ENCODE measurements around the gene PRSS21.

Gene PRSS21

GRCh38 chr16:2821487-2822157 is 4.6 kb downstream of the PRSS21 start:
- H3K27ac Mint-ChIP-seq = no peak overlapping the region
- no peak for ATAC-seq (ENCODE audit: low read depth)
- DNase-seq (ENCODE audit: low spot score in 2 of 2) = no peak

GRCh38 chr16:2822158-2822495 is 5.1 kb downstream of the PRSS21 start:
- Mint-ChIP-seq H3K27me3 (peaks cover 2% of the 10 kb centered on the region), H3K27ac (no peak overlapping the region), H3K36me3 (no peaks in the 10 kb centered on the region), H3K4me3 (no peak overlapping the region), H3K4me1 (no peaks in the 10 kb centered on the region), H3K9me3 (no peaks in the 10 kb centered on the region)
- DNase-seq (ENCODE audit: low spot score in 2 of 2) = no peak
- no peak for ATAC-seq (ENCODE audit: low read depth)

More at GRCh38 chr16:2821487-2822157, 4.6 kb downstream of the PRSS21 start:
- peaks cover 2% of the 10 kb centered on the region for H3K27me3 Mint-ChIP-seq
- H3K4me1 Mint-ChIP-seq = no peaks in the 10 kb centered on the region
- H3K9me3 Mint-ChIP-seq = no peaks in the 10 kb centered on the region
- H3K36me3 Mint-ChIP-seq = no peaks in the 10 kb centered on the region
- no peak overlapping the region for H3K4me3 Mint-ChIP-seq

- ATAC-seq (ENCODE audit: low read depth) = no peak
- H3K27ac Mint-ChIP-seq = no peak overlapping the region
- no peak for DNase-seq (ENCODE audit: low spot score in 2 of 2)
- no peak overlapping the region for H3K4me3 Mint-ChIP-seq
- H3K4me1 Mint-ChIP-seq = no peaks in the 10 kb centered on the region
- no peaks in the 10 kb centered on the region for H3K9me3 Mint-ChIP-seq
- H3K27me3 Mint-ChIP-seq = peaks cover 2% of the 10 kb centered on the region
- no peaks in the 10 kb centered on the region for H3K36me3 Mint-ChIP-seq
Measured at GRCh38 chr16:2822496-2822895, 5.5 kb downstream of the PRSS21 start.

GRCh38 chr16:2824626-2825025 is 7.6 kb downstream of the PRSS21 start:
- DNase-seq (ENCODE audit: low spot score in 2 of 2) (no peak), ATAC-seq (ENCODE audit: low read depth) (no peak)
- Mint-ChIP-seq H3K4me3 (no peak overlapping the region), H3K27me3 (peaks cover 10% of the 10 kb centered on the region), H3K9me3 (no peaks in the 10 kb centered on the region), H3K27ac (no peak overlapping the region), H3K4me1 (no peaks in the 10 kb centered on the region), H3K36me3 (no peaks in the 10 kb centered on the region)

GRCh38 chr16:2825049-2825742 is 8.2 kb downstream of the PRSS21 start:
- DNase-seq (ENCODE audit: low spot score in 2 of 2) = no peak
- Mint-ChIP-seq H3K9me3 (no peaks in the 10 kb centered on the region), H3K27ac (no peak overlapping the region), H3K27me3 (peaks cover 10% of the 10 kb centered on the region), H3K36me3 (no peaks in the 10 kb centered on the region), H3K4me3 (no peak overlapping the region), H3K4me1 (no peaks in the 10 kb centered on the region)
- no peak for ATAC-seq (ENCODE audit: low read depth)

GRCh38 chr16:2825906-2826305 is 8.9 kb downstream of the PRSS21 start:
- H3K36me3 Mint-ChIP-seq = no peaks in the 10 kb centered on the region
- H3K4me1 Mint-ChIP-seq = no peaks in the 10 kb centered on the region
- no peak overlapping the region for H3K27ac Mint-ChIP-seq
- peaks cover 12% of the 10 kb centered on the region for H3K27me3 Mint-ChIP-seq
- no peak overlapping the region for H3K4me3 Mint-ChIP-seq
- DNase-seq (ENCODE audit: low spot score in 2 of 2) (no peak), ATAC-seq (ENCODE audit: low read depth) (no peak)
- H3K9me3 Mint-ChIP-seq = no peaks in the 10 kb centered on the region

- DNase-seq (ENCODE audit: low spot score in 2 of 2) = no peak
- H3K4me1 Mint-ChIP-seq = no peaks in the 10 kb centered on the region
Measured at GRCh38 chr16:2826591-2827373, 9.7 kb downstream of the PRSS21 start.

GRCh38 chr16:2827374-2827791 is 10.3 kb downstream of the PRSS21 start:
- no peaks in the 10 kb centered on the region for H3K4me1 Mint-ChIP-seq

More at GRCh38 chr16:2826591-2827373, 9.7 kb downstream of the PRSS21 start:
- Mint-ChIP-seq H3K36me3 (no peaks in the 10 kb centered on the region), H3K4me3 (no peak overlapping the region), H3K9me3 (no peaks in the 10 kb centered on the region), H3K27ac (no peak overlapping the region), H3K27me3 (peaks cover 15% of the 10 kb centered on the region)
- no peak for ATAC-seq (ENCODE audit: low read depth)

GRCh38 chr16:2827831-2828520 is 10.9 kb downstream of the PRSS21 start:
- Mint-ChIP-seq H3K9me3 (no peaks in the 10 kb centered on the region), H3K36me3 (no peaks in the 10 kb centered on the region), H3K27ac (no peak overlapping the region), H3K4me1 (no peaks in the 10 kb centered on the region), H3K4me3 (no peak overlapping the region), H3K27me3 (peaks cover 21% of the 10 kb centered on the region)
- ATAC-seq (ENCODE audit: low read depth) = no peak
- DNase-seq (ENCODE audit: low spot score in 2 of 2) = no peak

More at GRCh38 chr16:2827374-2827791, 10.3 kb downstream of the PRSS21 start:
- H3K27me3 Mint-ChIP-seq = peaks cover 15% of the 10 kb centered on the region
- no peaks in the 10 kb centered on the region for H3K9me3 Mint-ChIP-seq
- DNase-seq (ENCODE audit: low spot score in 2 of 2) (no peak), ATAC-seq (ENCODE audit: low read depth) (no peak)
- H3K4me3 Mint-ChIP-seq = no peak overlapping the region
- no peaks in the 10 kb centered on the region for H3K36me3 Mint-ChIP-seq
- no peak overlapping the region for H3K27ac Mint-ChIP-seq

GRCh38 chr16:2828521-2828840 is 11.4 kb downstream of the PRSS21 start:
- DNase-seq (ENCODE audit: low spot score in 2 of 2) (no peak), ATAC-seq (ENCODE audit: low read depth) (no peak)
- H3K27ac Mint-ChIP-seq = no peak overlapping the region
- H3K4me3 Mint-ChIP-seq = no peak overlapping the region
- no peaks in the 10 kb centered on the region for H3K36me3 Mint-ChIP-seq
- no peaks in the 10 kb centered on the region for H3K4me1 Mint-ChIP-seq
- H3K27me3 Mint-ChIP-seq = peaks cover 22% of the 10 kb centered on the region
- no peaks in the 10 kb centered on the region for H3K9me3 Mint-ChIP-seq

- Mint-ChIP-seq H3K36me3 (no peaks in the 10 kb centered on the region), H3K4me1 (no peaks in the 10 kb centered on the region), H3K27me3 (peaks cover 22% of the 10 kb centered on the region), H3K27ac (no peak overlapping the region), H3K4me3 (no peak overlapping the region), H3K9me3 (no peaks in the 10 kb centered on the region)
- no peak for ATAC-seq (ENCODE audit: low read depth)
- no peak for DNase-seq (ENCODE audit: low spot score in 2 of 2)
Measured at GRCh38 chr16:2828876-2829430, 11.9 kb downstream of the PRSS21 start.

- Mint-ChIP-seq H3K9me3 (no peaks in the 10 kb centered on the region), H3K27me3 (peaks cover 24% of the 10 kb centered on the region), H3K36me3 (no peaks in the 10 kb centered on the region), H3K4me1 (no peaks in the 10 kb centered on the region), H3K4me3 (no peak within 1 kb of the TSS), H3K27ac (no peak within 1 kb of the TSS)
- no peak for DNase-seq (ENCODE audit: low spot score in 2 of 2)
- ATAC-seq (ENCODE audit: low read depth) = no peak
Measured at GRCh38 chr16:2829501-2830354, 12.7 kb downstream of the PRSS21 start, which contains the start of gene ZG16B. Gene ZG16B, plus strand, starts transcription at chr16:2830303. Its CDS starts 139 bp downstream, at chr16:2830442.

GRCh38 chr16:2830355-2830695 is 13.3 kb downstream of the PRSS21 start:
- no peaks in the 10 kb centered on the region for H3K36me3 Mint-ChIP-seq
- H3K4me3 Mint-ChIP-seq = no peak overlapping the region
- no peak for DNase-seq (ENCODE audit: low spot score in 2 of 2)
- peaks cover 27% of the 10 kb centered on the region for H3K27me3 Mint-ChIP-seq
- no peak for ATAC-seq (ENCODE audit: low read depth)
- H3K27ac Mint-ChIP-seq = no peak overlapping the region
- no peaks in the 10 kb centered on the region for H3K9me3 Mint-ChIP-seq
- H3K4me1 Mint-ChIP-seq = no peaks in the 10 kb centered on the region
